ENCODE results near the gene CDCA7L.

CDCA7L gene

DNA sequence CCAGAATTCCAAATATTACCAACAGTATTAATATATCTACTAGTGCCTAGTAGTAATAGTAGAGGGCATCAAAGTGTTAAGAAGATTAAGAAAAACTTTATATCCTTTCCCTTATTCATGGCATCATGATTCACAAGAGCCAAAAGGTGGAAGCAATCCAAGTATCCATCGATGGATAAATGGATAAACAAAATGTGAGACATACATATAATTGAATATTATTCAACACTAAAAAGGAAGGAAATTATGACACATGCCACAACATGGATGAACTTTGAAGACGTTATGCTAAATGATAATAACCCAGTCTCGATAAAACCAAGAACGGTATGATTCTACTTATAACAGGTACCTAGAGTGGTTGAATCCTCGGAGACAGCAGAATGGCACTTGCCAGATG lies 23.1 kb downstream of the CDCA7L start:
- DNase-seq (ENCODE audit: low read depth in 1 of 2, low spot score in 1 of 2) = no peak
- Histone ChIP-seq H3K27me3 (ENCODE audit: insufficient read depth, poor library complexity, severe bottlenecking) (no peaks in the 10 kb centered on the region), H3K27ac (replicated peaks) (no peak overlapping the region), H3K4me3 (replicated peaks; ENCODE audit: insufficient read depth, low read length) (no peak overlapping the region)
- TF ChIP-seq, protein P1, sequence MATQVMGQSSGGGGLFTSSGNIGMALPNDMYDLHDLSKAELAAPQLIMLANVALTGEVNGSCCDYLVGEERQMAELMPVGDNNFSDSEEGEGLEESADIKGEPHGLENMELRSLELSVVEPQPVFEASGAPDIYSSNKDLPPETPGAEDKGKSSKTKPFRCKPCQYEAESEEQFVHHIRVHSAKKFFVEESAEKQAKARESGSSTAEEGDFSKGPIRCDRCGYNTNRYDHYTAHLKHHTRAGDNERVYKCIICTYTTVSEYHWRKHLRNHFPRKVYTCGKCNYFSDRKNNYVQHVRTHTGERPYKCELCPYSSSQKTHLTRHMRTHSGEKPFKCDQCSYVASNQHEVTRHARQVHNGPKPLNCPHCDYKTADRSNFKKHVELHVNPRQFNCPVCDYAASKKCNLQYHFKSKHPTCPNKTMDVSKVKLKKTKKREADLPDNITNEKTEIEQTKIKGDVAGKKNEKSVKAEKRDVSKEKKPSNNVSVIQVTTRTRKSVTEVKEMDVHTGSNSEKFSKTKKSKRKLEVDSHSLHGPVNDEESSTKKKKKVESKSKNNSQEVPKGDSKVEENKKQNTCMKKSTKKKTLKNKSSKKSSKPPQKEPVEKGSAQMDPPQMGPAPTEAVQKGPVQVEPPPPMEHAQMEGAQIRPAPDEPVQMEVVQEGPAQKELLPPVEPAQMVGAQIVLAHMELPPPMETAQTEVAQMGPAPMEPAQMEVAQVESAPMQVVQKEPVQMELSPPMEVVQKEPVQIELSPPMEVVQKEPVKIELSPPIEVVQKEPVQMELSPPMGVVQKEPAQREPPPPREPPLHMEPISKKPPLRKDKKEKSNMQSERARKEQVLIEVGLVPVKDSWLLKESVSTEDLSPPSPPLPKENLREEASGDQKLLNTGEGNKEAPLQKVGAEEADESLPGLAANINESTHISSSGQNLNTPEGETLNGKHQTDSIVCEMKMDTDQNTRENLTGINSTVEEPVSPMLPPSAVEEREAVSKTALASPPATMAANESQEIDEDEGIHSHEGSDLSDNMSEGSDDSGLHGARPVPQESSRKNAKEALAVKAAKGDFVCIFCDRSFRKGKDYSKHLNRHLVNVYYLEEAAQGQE (IDR thresholded peaks at IDR 0.05; ENCODE audit: insufficient replicate concordance, low read depth) = no peak
- TF ChIP-seq SPI1 (IDR thresholded peaks at IDR 0.05; ENCODE audit: borderline replicate concordance, low read depth) = no peak
- TF ChIP-seq, protein P2, sequence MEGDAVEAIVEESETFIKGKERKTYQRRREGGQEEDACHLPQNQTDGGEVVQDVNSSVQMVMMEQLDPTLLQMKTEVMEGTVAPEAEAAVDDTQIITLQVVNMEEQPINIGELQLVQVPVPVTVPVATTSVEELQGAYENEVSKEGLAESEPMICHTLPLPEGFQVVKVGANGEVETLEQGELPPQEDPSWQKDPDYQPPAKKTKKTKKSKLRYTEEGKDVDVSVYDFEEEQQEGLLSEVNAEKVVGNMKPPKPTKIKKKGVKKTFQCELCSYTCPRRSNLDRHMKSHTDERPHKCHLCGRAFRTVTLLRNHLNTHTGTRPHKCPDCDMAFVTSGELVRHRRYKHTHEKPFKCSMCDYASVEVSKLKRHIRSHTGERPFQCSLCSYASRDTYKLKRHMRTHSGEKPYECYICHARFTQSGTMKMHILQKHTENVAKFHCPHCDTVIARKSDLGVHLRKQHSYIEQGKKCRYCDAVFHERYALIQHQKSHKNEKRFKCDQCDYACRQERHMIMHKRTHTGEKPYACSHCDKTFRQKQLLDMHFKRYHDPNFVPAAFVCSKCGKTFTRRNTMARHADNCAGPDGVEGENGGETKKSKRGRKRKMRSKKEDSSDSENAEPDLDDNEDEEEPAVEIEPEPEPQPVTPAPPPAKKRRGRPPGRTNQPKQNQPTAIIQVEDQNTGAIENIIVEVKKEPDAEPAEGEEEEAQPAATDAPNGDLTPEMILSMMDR (IDR thresholded peaks at IDR 0.05; ENCODE audit: insufficient read depth, low read length) = no peak
- TF ChIP-seq POLR2AphosphoS5 (IDR thresholded peaks at IDR 0.05; ENCODE audit: low read depth) = no peak
- TF ChIP-seq GABPA (IDR thresholded peaks at IDR 0.05; ENCODE audit: low read depth) = no peak

DNA sequence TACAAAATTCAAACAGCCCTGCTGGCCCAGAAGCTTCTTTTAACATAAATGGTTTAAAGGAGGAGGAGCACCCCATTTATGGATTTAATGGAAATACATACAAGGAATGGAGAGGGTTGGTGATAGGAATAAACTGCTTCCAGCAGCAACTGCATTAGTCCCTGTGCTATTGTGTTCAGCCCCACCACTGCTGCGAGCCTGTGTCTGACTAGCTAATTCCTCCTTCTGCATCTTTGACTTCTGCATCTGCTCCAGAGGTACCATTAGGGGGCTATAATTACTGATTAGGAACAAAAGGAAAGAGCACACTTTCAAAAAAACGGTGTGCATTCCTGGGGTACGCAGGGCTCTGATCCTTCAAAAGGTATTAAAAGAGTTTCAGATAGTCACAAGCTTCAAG lies 24.8 kb downstream of the CDCA7L start:
- TF ChIP-seq, protein P1 (IDR thresholded peaks at IDR 0.05; ENCODE audit: insufficient replicate concordance, low read depth) = no peak
- TF ChIP-seq GABPA (IDR thresholded peaks at IDR 0.05; ENCODE audit: low read depth) (no peak), SPI1 (IDR thresholded peaks at IDR 0.05; ENCODE audit: borderline replicate concordance, low read depth) (no peak), POLR2AphosphoS5 (IDR thresholded peaks at IDR 0.05; ENCODE audit: low read depth) (no peak)
- TF ChIP-seq, protein P2 (IDR thresholded peaks at IDR 0.05; ENCODE audit: insufficient read depth, low read length) = no peak
- Histone ChIP-seq H3K4me3 (replicated peaks; ENCODE audit: insufficient read depth, low read length) (no peak overlapping the region), H3K27me3 (ENCODE audit: insufficient read depth, poor library complexity, severe bottlenecking) (no peaks in the 10 kb centered on the region), H3K27ac (replicated peaks) (no peak overlapping the region)
- DNase-seq (ENCODE audit: low read depth in 1 of 2, low spot score in 1 of 2) = no peak

DNA sequence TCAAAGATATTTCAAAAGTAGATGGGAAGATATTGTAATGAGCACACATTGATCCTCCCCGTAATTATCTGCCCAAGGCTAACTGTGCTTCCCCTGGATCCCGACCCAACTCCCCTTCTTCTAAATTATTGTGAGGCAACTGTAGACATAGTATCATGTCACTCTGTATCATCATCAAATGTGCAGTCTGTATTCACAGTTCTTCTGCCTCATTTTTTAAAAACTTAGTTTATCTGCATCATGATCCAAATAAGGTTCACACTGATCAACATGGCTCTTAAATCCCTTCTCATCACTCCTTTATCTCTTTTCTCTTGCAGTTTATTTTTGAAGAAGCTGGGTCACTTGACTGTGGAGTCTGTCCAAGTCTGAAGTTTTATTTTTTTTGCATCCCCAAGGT lies 27.5 kb downstream of the CDCA7L start:
- Histone ChIP-seq H3K4me3 (replicated peaks; ENCODE audit: insufficient read depth, low read length) (no peak overlapping the region), H3K27me3 (ENCODE audit: insufficient read depth, poor library complexity, severe bottlenecking) (no peaks in the 10 kb centered on the region), H3K27ac (replicated peaks) (no peak overlapping the region)
- no peak for DNase-seq (ENCODE audit: low read depth in 1 of 2, low spot score in 1 of 2)
- TF ChIP-seq, protein P1 (IDR thresholded peaks at IDR 0.05; ENCODE audit: insufficient replicate concordance, low read depth) = no peak
- no peak for TF ChIP-seq POLR2AphosphoS5 (IDR thresholded peaks at IDR 0.05; ENCODE audit: low read depth)
- TF ChIP-seq, protein P2 (IDR thresholded peaks at IDR 0.05; ENCODE audit: insufficient read depth, low read length) = no peak
- TF ChIP-seq GABPA (IDR thresholded peaks at IDR 0.05; ENCODE audit: low read depth) = no peak
- TF ChIP-seq SPI1 (IDR thresholded peaks at IDR 0.05; ENCODE audit: borderline replicate concordance, low read depth) = no peak
